ENCODE results near the gene KIAA1328. TPM values are rescaled to one million over a fixed set of nuclear protein-coding genes. Genes with fewer than 3 reads are reported as not detected.

KIAA1328 gene
- polyA plus RNA-seq, 1 donor from 2014 or later, result 8.5 TPM

DNA sequence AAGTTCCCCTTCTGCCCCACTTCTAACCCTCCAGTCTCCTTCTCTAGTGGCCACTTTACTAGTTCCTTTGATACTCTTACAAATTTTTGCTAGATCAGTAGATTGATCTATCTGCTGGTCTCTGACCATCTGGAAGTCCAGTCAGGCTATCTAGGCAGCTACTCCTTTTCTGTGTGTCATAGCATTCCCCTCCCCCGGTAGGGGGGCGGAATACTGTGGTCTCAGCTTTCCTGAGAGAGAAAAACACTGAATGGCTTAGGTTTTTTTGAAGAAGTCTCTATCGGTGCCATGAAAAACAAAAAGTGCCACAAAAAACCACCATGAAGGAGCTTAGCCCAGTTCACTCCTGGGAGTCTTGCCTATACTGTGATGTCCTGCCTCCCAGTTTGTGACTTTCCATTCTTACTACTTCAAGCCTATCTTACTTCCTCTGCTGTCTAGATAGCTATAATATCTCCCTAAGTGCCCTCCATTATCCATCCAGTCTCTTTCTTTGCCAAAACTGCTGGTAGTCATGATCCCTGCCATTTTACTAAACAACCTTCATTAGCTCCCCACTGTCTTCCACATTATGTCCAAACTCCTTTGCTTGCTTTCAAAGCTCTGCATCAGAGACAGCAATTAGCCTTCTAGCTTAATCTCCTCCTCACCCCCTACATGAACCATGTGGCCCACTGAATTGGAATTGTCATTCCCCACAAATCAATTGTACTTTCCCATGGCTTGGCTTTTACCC lies 30.0 kb upstream of the KIAA1328 start:
- Histone ChIP-seq H3K36me3 (ENCODE audit: insufficient read depth, low read length) (peaks cover 16% of the 10 kb centered on the region), H3K4me3 (ENCODE audit: low read length) (no peak overlapping the region), H3K79me2 (replicated peaks; ENCODE audit: insufficient read depth, low read length) (no peaks in the 10 kb centered on the region)

DNA sequence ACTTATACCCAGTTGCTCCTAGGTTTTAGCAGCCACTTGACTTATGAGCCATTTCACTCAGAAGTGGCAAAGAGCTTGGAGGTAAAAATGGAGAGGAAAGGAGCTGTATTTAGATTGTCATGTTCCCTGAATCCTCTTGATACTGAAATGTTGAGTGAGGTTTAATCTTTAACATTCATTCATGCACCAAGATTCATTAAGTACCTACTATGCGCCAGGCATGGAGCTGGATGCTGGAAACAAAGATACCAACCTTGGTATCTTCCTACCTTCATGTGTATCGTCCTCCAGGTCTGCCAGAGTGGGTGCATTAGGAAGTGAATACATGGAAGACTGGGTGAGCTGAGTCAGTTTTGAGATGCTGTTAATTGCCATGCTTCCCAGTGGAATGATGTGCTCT lies 23.8 kb upstream of the KIAA1328 start:
- H4K20me1 ChIP-seq (ENCODE audit: insufficient read depth), result no peaks in the 10 kb centered on the region
- H3K4me3 ChIP-seq (ENCODE audit: low read length), result no peak overlapping the region
- no peaks in the 10 kb centered on the region for H3K27me3 ChIP-seq (ENCODE audit: insufficient read depth, low read depth, low read length)
- H3K9ac ChIP-seq (ENCODE audit: low read length), result no peak overlapping the region
- no peaks in the 10 kb centered on the region for H3K79me2 ChIP-seq (replicated peaks; ENCODE audit: insufficient read depth, low read length)
- no peak overlapping the region for H3K4me2 ChIP-seq (ENCODE audit: low read length)
- H3F3A ChIP-seq (ENCODE audit: insufficient read depth, low read length, poor library complexity, severe bottlenecking), result no peaks in the 10 kb centered on the region
- TF ChIP-seq MXI1 (conservative IDR thresholded peaks at IDR 0.05; ENCODE audit: poor library complexity, severe bottlenecking), result no peak
- TF ChIP-seq RAD21 (conservative IDR thresholded peaks at IDR 0.05), result no peak
- no peaks in the 10 kb centered on the region for H3K9me2 ChIP-seq (ENCODE audit: insufficient read depth, low read length)
- no peak overlapping the region for H2AFZ ChIP-seq (ENCODE audit: low read depth, low read length)
- no peaks in the 10 kb centered on the region for H3K9me3 ChIP-seq (ENCODE audit: low read length)
- H3K27ac ChIP-seq (ENCODE audit: low read length), result no peak overlapping the region
- H3K36me3 ChIP-seq (ENCODE audit: insufficient read depth, low read length), result peaks cover 26% of the 10 kb centered on the region

More for the DNA sequence above, 30.0 kb upstream of the KIAA1328 start:
- H3F3A ChIP-seq (ENCODE audit: insufficient read depth, low read length, poor library complexity, severe bottlenecking), result no peaks in the 10 kb centered on the region
- no peak overlapping the region for H3K9ac ChIP-seq (ENCODE audit: low read length)
- TF ChIP-seq POLR2AphosphoS5 (IDR thresholded peaks at IDR 0.05) (no peak), TAF1 (IDR thresholded peaks at IDR 0.05; ENCODE audit: low read depth) (no peak), SMC3 (conservative IDR thresholded peaks at IDR 0.05; ENCODE audit: poor library complexity) (no peak), REST (IDR thresholded peaks at IDR 0.05; ENCODE audit: borderline replicate concordance) (no peak), RAD21 (conservative IDR thresholded peaks at IDR 0.05) (no peak), MXI1 (conservative IDR thresholded peaks at IDR 0.05; ENCODE audit: poor library complexity, severe bottlenecking) (no peak), EZH2 (IDR thresholded peaks at IDR 0.05; ENCODE audit: borderline replicate concordance, insufficient read depth, low read length, poor library complexity, severe bottlenecking) (no peak), EP300 (conservative IDR thresholded peaks at IDR 0.05; ENCODE audit: poor library complexity, severe bottlenecking) (no peak)
- TF ChIP-seq, protein P1, sequence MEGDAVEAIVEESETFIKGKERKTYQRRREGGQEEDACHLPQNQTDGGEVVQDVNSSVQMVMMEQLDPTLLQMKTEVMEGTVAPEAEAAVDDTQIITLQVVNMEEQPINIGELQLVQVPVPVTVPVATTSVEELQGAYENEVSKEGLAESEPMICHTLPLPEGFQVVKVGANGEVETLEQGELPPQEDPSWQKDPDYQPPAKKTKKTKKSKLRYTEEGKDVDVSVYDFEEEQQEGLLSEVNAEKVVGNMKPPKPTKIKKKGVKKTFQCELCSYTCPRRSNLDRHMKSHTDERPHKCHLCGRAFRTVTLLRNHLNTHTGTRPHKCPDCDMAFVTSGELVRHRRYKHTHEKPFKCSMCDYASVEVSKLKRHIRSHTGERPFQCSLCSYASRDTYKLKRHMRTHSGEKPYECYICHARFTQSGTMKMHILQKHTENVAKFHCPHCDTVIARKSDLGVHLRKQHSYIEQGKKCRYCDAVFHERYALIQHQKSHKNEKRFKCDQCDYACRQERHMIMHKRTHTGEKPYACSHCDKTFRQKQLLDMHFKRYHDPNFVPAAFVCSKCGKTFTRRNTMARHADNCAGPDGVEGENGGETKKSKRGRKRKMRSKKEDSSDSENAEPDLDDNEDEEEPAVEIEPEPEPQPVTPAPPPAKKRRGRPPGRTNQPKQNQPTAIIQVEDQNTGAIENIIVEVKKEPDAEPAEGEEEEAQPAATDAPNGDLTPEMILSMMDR (IDR thresholded peaks at IDR 0.05; ENCODE audit: poor library complexity, severe bottlenecking), result no peak
- no peaks in the 10 kb centered on the region for H3K27me3 ChIP-seq (ENCODE audit: insufficient read depth, low read depth, low read length)
- no peak overlapping the region for H3K27ac ChIP-seq (ENCODE audit: low read length)
- H3K4me2 ChIP-seq (ENCODE audit: low read length), result no peak overlapping the region
- no peak overlapping the region for H2AFZ ChIP-seq (ENCODE audit: low read depth, low read length)
- no peaks in the 10 kb centered on the region for H3K9me2 ChIP-seq (ENCODE audit: insufficient read depth, low read length)
- no peaks in the 10 kb centered on the region for H4K20me1 ChIP-seq (ENCODE audit: insufficient read depth)
- no peaks in the 10 kb centered on the region for H3K9me3 ChIP-seq (ENCODE audit: low read length)

Measured in neural cell (in vitro differentiated cells).